GM19035 (cell line): ENCODE results near the gene POLL.
"Not testable (repeated sequence)": the region's sequence is repeated elsewhere in the genome, so short reads cannot be mapped to it uniquely, and the experiment has no call there.

Experiments
- ATAC-seq: cut with Tn5 transposase; IDR thresholded peaks from one replicate; pipeline ENCODE4 v1.9.1; 2021; ENCODE audit not compliant: unreplicated experiment

Gene POLL

GRCh38 chr10:101611096-101611905 is 23.2 kb upstream of the POLL start:
- ATAC-seq, result no peak

- no peak for ATAC-seq
These were observed 21.4 kb upstream of the POLL start for GRCh38 chr10:101609481-101609880.

DNA sequence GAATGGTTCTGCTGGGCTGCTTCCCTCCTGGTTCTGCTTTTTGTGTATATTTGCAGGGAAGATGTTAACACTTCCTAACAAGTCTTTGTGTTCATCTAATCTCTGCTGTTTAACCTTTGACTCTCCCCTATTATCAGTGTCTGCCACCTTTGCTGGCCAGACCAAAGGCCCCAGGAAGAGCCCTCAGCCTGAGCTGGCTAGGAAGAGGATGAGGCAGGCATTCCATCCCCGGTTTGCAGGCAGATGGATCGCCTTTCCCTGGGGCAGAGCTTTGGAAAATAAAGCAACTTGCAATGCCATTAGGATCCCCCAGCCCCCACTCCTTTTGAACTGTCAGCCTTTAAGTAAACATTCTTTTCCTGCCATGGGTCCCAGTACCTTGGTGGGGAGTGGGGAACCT is 19.1 kb upstream of the POLL start:
- no peak for ATAC-seq

DNA sequence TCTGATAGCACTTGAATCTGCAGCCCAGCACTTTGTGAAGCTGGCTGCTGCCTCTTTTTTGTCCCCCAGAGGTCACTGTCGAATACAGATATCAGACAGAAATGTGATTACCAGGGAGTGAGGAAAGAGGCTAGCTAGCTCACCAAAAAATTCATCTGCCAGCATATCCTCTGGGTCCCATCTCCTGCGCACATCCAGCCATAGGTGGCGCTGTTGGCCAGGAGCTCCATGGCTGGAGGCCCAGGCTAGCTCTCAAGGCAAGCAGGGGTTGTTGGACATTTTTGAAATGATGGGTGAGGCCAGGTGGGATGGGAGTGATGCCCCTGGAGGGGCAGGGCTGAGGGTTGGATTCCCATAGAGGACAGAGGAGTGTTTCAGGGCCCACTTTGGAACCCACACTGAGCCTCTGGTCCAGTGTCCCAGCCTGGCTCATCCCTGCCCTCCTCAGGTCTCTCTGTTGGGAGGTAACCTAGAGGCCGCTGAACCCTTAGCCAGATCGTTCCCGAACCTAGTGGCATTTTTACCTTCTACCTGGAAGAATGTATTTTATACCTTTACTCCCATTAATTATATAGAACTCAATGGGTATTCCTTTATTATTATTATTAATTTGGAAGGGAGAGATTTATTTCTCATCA is 14.8 kb upstream of the POLL start:
- no peak for ATAC-seq

DNA sequence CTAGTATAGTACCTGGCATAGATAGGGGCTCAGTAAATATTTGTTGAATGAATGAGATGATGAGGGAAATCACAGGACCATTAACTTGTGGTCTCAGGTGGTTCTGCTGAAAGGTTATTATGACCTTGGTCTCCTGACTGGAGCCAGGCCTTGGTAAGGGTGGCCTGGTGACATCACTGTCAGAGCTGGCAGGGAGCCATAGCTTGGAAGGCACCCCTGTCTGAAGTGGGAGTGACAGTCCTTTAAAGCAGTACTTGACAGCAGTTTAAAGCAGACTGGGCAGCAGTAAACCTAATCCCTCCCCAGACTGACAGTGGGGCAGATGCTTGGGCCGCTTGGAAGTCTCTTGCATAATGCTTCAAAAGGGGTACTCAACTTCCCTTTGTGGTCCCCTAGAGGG is 13.5 kb upstream of the POLL start:
- ATAC-seq, result no peak

GRCh38 chr10:101597091-101597900 is 9.2 kb upstream of the POLL start:
- no peak for ATAC-seq

DNA sequence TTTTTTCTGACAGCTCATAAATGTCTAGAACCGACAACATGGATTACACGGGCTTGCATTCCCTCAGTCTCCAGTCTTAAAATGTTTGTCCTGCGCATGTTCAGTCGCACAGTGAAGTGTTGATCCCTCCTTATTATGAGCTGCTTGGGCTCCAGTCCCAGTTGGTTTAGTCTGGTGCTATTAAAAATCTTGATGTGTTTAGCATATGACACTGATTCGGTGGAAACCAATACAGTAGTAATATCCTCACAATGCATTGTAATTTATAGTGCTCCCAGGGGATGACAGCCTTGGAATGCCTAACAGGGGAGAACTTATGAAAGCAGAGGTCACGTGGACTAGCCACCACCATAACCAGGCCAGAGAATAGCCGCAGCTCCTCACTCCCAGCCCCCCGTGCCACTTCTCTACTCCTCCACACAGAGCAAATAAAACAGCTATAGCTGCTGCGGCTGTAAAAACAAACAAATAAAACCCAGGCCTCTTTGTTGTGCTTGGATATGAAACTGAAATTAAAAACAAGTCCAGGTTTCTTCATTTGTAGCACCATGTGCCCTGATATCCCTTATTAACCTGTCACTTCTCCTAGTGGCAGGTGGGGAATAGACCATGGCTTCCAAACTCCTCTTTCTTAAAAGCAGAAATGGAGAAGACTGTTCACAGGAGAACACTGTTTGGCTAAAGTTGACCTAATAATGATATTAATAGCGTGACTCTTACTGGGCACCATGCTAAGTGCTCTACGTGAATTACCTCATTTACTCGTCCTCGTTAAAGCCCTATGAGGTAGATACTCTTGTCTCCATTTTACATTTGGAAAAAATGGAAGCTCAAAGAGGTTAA is 7.8 kb upstream of the POLL start:
- no peak for ATAC-seq

GRCh38 chr10:101593331-101593730 is 5.3 kb upstream of the POLL start:
- not testable (repeated sequence) for ATAC-seq

DNA sequence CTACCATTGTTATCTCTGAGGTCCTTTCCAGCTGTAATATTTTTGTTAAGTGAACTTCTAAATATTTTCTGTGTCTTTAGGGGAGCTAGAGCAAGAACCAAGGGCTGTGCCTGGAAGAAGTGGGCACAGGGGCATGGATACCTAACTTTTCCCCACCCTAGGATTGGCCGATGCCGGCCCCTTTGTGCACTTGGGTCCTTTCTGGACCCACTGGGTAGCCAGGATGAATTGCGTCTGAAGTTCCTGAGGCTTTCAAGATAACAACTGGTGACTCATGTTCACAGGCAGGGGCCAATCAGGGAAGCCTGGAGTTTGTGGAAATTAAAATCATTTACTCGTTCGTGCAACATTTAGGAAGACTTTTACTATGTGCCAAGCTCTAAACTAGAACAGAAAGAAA is 822 bp upstream of the POLL start:
- ATAC-seq, result no peak

GRCh38 chr10:101585841-101586240 is 2.2 kb downstream of the POLL start:
- no peak for ATAC-seq

DNA sequence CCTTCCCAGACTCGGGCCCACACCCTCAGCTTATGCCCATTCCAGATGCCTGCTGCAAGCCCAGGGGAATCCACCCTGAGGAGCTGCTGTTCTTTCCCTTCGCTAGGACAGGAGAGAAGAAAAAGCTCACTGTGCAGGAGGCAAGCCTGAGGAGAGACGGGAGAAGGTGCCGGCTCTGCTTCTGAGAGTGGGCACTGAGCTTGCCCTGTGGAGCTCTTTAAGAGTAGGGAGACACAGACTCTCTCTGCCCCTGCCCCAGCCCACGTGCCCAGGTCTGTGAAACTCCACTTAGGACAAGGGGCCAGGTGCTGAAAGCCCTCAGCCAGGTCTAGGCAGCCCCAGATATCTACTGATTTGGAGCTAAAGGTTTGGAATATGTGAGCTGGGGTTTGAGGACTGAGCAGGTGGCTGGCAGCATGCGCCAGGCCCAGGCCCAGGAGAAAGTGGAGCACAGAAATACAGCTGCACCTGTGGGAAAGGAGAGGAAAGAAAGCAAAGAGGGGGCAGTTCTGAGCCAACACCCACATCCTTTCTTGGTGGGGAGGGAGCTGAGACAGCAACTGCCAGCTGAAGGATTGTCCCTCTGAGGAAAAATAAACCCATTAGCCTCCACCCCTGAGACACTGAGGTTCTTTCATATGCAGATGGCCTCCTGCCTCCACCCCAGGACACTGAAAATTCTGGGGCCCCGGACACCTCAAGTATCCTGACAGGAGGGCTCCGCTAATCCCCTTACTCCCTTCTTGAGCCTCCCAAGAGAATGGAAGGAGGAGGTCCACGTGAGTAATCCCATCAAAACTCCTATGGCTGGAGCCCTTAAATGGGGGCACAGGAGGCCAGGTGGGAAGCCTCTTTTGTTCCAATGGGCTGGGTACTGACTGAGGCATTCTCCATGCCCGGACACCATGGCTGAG is 7.3 kb downstream of the POLL start:
- ATAC-seq, result no peak

GRCh38 chr10:101579516-101579870 is 8.6 kb downstream of the POLL start:
- ATAC-seq, result no peak

- no peak for ATAC-seq
These were observed 9.1 kb downstream of the POLL start for GRCh38 chr10:101578803-101579515.

DNA sequence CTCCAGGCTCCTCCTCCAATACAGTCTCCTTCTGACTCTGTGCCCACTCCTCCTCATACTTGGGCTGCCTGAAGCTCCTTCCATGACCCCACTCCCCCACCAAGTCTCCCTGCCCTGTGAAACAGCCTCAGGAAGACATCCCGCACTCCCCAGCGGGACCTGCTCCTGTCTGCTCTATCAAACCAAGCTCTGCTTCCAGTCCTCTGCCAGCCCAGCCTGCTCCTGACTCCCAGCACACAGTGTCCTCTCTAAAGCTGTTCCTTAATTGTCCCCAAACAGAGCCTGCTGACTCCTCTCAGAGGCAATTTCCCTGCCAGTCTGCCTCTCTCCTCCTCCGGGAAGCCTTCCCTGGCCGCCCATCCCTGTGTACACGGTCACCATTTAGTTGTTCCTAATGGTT is 9.9 kb downstream of the POLL start:
- ATAC-seq, result no peak

DNA sequence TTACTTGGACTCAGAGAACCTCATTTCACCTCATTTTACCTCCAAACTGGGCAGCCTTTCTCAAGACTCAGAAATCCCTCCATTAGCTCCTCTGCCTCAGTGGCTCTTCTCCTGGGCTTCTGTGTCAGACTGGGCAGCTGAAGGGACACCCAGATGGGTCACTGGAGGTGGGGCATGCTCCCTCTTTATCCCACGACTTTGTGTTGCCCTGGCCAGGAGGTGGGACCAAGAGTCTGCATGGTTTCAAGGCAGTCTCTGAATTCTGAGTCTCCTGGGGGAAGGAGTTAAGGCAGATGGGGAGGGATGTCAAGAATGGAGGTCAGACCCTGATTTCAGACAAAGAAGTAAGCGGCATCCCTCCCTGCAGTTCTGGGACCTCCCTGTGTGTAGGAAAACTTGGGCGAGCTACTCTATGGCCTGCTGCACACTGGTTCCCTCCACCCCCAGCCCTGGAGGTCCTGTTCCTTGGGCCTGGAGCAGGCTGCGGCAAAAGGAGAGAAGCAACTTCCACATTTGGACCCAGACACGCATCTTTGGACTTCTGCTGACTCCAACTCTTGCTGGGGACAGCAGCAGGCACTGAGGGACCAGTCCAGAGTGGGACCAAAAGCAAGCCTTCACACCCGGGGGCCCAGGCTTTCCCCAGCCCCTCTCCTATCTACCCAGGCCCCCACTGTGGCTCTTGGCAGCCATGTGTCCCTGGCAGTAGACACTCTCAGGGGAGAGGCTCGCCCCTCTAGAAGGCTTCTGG is 10.8 kb downstream of the POLL start:
- ATAC-seq, result no peak

DNA sequence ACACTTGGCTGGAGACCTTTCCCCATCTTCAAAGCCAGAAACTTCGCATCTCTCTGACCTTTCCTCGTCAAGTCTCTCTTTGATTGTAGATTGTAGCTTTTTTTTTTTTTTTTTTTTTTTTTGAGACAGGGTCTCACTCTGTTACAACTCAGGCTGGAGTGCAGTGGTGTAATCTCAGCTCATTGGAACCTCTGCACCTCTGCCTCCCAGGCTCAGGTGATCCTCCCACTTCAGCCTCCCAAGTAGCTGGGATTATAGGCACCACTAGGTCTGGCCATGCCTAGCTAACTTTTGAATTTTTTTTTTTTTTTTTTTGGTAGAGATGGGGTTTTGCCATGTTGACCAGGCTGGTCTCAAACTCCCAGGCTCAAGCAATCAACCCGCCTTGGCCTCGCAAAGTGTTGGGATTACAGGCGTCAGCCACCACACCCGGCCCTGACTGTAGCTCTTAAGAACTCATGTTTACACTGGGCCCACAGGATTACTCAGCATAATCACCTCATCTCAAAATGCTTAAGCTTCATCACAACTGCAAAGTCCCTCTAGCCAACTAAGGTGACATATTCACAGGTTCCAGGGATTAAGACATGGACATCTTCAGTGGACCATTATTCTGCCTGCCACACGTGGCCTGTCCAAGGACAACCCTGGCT is 11.7 kb downstream of the POLL start:
- no peak for ATAC-seq

GRCh38 chr10:101575580-101576210 is 12.4 kb downstream of the POLL start:
- no peak for ATAC-seq

DNA sequence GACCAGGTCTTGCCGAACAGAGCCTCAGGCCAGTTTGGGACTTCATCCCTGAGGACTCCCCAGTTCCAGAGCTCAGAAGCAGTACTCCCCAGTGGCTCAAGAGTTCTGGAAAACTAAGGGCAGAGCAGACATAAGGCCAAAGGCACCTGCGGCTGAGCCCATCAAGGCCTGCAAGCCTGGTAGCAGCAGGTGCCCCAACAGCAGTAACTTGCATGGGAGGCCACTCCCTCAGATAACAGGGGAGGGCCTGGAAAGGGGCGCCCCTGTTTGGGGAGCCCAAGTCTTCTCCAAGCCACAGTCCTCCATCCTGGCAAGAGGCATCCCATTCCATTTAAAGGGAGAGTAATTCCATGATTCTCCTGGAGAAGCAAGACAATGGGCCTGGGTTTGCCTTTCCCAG is 13.0 kb downstream of the POLL start:
- no peak for ATAC-seq
